Neural progenitor cell (in vitro differentiated cells): ENCODE data around the gene MARK4.

Experiments used
- EZH2 ChIP-seq: fragments of 200-600 bp; sonication (generic); IDR thresholded peaks from 2 replicates; pipeline ENCODE4 v1.6.1; 2017; ENCODE audit warnings: antibody characterized with exemption, mild to moderate bottlenecking, moderate library complexity
- EZH2phosphoT487 ChIP-seq: fragments of 200-600 bp; sonication (generic); IDR thresholded peaks from 2 replicates; pipeline ENCODE4 v1.6.1; 2017; ENCODE audit warnings: antibody characterized with exemption
- TF ChIP-seq, protein P1 (sequence below): fragments of 200-600 bp; sonication (generic); IDR thresholded peaks from 2 replicates; pipeline ENCODE4 v1.5.1; 2017; ENCODE audit warnings: antibody characterized with exemption, mild to moderate bottlenecking

DNA sequence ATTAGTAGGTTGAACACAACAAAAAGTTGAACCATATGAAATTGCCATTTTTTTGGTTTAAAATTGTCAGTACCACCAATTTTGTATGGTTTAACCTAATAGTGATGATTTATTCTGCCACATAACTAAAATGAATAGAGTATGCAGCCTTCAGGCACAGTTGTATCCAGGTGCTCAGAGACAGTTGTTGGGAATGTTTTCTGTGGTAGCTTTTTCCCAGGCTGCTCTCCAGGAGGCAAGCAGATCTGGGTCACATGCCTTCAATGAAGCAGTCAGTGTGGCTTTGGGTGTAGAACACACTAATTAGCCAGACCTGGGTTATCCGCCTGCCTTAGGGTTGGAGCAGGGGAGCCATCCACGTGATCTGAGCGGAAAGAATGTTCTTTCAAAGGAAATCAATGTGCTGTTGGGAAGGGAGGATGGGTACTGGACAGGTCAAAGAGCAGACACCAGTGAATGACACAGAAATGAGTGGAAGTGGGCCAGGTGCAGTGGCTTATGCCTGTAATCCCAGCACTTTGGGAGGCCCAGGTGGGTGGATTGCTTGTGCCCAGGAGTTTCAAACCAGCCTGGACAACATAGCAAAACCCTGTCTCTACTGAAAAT, 28.6 kb downstream of the MARK4 start:
- TF ChIP-seq, protein P1, sequence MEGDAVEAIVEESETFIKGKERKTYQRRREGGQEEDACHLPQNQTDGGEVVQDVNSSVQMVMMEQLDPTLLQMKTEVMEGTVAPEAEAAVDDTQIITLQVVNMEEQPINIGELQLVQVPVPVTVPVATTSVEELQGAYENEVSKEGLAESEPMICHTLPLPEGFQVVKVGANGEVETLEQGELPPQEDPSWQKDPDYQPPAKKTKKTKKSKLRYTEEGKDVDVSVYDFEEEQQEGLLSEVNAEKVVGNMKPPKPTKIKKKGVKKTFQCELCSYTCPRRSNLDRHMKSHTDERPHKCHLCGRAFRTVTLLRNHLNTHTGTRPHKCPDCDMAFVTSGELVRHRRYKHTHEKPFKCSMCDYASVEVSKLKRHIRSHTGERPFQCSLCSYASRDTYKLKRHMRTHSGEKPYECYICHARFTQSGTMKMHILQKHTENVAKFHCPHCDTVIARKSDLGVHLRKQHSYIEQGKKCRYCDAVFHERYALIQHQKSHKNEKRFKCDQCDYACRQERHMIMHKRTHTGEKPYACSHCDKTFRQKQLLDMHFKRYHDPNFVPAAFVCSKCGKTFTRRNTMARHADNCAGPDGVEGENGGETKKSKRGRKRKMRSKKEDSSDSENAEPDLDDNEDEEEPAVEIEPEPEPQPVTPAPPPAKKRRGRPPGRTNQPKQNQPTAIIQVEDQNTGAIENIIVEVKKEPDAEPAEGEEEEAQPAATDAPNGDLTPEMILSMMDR: no peak
- TF ChIP-seq EZH2 (no peak), EZH2phosphoT487 (no peak)
